Retinal pigment epithelial cell (primary cell): ENCODE measurements around the gene NFATC3.
"Not testable (repeated sequence)": the region's sequence is repeated elsewhere in the genome, so short reads cannot be mapped to it uniquely, and the experiment has no call there.

ENCODE experiments used
- DNase-seq: peaks from one replicate; pipeline ENCODE4 v3.0.0-alpha.2; 2010; ENCODE audit warnings: low read depth
- H3K4me3 ChIP-seq: 2 replicates; pipeline ENCODE4 v1.5.1; 2011; ENCODE audit warnings: mild to moderate bottlenecking, low read length, control low read depth, moderate library complexity
- TF ChIP-seq, protein P1 (sequence below): conservative IDR thresholded peaks from 2 replicates; pipeline ENCODE4 v1.5.1; 2011; ENCODE audit warnings: low read depth, low read length, control low read depth, inconsistent platforms

The NFATC3 gene

DNA sequence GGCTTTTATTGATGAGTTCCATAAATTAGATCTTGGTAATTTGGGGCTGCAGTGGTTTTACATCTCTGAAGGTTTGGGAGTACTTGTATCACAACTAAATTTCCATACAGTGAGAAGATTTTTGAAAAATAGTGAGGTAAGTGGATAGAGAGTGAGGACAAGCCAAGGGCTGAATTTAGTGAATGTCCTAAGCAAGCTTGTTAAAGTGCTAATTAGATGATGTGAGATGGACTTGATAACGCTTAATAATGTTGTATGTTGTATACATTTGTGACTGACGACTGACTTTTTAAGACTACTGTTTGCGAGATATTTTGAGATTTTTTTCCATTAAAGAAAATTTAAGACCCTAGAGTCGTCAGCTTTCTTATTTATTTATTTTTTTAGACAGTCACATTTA is 3.9 kb downstream of the NFATC3 start:
- DNase-seq = no peak
- TF ChIP-seq, protein P1, sequence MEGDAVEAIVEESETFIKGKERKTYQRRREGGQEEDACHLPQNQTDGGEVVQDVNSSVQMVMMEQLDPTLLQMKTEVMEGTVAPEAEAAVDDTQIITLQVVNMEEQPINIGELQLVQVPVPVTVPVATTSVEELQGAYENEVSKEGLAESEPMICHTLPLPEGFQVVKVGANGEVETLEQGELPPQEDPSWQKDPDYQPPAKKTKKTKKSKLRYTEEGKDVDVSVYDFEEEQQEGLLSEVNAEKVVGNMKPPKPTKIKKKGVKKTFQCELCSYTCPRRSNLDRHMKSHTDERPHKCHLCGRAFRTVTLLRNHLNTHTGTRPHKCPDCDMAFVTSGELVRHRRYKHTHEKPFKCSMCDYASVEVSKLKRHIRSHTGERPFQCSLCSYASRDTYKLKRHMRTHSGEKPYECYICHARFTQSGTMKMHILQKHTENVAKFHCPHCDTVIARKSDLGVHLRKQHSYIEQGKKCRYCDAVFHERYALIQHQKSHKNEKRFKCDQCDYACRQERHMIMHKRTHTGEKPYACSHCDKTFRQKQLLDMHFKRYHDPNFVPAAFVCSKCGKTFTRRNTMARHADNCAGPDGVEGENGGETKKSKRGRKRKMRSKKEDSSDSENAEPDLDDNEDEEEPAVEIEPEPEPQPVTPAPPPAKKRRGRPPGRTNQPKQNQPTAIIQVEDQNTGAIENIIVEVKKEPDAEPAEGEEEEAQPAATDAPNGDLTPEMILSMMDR = no peak
- H3K4me3 ChIP-seq = no peak overlapping the region

DNA sequence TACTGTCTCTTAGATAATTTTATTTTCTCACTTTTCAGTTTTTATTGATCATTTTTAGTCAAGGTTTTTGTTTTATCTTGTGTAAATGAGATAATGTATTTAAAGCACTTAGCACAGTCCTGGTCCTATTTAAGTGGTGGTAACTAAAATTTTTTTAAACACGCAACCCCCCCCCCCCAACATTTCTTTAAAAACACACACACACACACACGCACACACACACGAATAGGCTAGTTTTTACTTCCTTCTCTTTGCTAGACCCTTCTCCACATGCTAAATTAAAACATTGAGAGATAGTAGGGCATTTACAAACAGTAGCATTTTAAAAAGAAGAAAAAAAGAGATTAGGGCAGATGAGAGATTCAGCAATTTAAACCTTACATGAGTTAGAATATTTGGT is 5.0 kb downstream of the NFATC3 start:
- DNase-seq = no peak
- TF ChIP-seq, protein P1 = no peak
- no peak overlapping the region for H3K4me3 ChIP-seq

DNA sequence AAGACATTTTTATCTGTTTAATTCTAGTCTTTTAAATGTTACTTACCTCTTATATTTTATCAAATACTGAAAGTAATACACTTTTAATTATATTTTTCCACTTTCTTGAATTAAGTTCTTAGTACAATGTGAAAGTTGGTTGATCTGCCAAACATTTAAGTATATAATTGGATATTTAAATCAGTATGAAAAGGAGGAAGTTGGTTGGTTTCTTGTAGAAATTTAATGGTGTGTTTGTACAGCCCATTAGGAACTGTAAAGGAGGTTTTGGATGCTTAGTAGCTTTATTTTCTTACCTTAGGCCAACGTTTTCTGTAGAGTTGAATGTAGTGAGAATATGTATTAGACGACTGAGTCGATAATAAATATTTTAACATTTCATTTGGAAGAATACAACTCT is 5.4 kb downstream of the NFATC3 start:
- no peak overlapping the region for H3K4me3 ChIP-seq
- no peak for DNase-seq
- TF ChIP-seq, protein P1 = no peak

DNA sequence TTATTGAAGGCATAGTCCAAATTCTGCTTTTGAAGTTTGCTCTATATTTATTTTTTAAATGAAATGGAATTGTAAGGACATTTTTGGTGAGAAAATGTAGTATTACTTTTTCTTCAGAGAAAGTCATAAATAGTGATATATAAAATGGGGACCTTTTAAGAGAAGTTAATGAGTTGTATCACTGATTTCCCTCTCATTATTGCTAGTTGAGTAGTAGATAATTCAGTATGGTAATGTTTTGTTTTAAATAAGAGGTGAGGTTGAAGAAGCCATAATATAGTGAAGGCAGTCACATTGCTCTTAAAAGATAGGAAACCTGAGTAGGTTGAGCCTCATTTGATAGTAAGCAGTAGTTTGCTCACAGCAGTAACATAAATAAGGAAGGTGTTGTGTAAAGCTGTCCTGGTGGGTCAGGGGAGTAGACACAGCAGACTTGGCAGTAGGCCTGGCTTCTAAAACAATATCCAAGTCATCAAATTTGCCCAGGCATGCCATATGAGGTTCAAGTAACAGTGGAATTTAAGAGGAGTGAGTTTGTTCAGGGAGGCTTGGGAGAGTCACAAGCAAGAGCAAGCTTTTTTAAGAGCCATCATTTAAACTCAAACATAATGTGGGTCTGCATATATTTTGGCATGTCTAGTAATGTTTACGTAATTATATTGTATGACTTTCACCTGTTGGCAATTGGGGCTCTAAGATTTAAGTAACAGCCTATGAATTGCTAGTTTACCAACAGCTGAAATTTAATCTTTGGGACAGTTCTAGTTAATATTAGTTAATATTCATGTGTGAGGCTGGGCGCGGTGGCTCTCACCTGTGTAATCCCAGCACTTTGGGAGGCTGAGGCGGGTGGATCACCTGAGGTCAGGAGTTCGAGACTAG is 6.5 kb downstream of the NFATC3 start:
- peak; percentile 49 for DNase-seq
- TF ChIP-seq, protein P1 = no peak
- no peak overlapping the region for H3K4me3 ChIP-seq

DNA sequence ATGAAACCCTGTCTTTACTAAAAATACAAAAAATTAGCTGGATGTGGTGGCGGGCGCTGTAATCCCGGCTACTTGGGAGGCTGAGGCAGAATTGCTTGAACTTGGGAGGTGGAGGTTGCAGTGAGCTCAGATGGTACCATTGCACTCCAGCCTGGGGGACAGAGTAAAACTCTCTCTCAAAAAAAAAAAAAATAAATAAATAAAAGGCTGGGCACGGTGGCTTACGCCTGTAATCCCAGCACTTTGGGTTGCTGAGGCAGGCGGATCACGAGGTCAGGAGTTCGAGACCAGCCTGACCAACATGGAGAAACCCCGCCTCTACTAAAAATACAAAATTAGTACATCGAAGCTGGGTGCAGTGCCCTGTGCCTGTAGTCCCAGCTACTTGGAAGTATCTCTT is 7.1 kb downstream of the NFATC3 start:
- not testable (repeated sequence) for DNase-seq, H3K4me3 ChIP-seq

DNA sequence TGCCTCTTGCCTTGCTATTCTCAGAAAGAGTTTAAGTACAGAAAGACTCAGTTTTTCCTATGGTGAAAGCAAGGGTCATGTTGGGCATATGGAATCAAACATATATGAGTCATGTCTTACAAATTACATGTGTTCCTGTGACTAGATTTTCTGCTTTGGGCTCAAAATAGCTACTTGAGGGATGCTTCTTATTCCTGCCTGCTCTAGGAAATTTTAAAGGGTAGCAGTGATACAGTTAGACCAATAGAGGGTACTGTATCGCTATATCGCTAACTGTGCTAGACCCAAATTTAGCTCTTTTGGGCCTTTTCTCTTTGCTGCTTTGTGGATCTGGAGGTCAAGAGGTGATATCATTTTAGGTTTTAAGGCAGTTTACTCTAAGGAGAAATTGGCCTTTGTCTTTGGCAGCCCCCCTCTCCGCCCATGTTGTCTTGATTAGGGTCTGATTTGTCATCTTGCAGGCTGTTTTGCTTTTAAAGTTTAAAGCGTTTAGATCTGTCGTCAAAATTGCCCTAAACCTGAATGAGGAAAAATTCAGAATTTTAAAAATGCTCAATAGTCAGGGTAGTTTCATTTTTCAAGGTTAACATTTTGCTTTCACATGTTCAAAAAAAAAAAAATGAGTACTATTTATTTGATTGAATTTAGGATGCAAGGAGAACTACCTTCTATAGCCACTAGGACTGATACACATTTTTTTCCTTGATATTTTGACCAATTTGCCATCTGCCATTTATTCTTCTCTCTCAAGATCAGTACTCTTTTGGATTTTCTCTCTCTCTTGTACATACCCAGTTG is 8.8 kb downstream of the NFATC3 start:
- H3K4me3 ChIP-seq = no peak overlapping the region
- DNase-seq = no peak
- TF ChIP-seq, protein P1 = peak; percentile 52

DNA sequence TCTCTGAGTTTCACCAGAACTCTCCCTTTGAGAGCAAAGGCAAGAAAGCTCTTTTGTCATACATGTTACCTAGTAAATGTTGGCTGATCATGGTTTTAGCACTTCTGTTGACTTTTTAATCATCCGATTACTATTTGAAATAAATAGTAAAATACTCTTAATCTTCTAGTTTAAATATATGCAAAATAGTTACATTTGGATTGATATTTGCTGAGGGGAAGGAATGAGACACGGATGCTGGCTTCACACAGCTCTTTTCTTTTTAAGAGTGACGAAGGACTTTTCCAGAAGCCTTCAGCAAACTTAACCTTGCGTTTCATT is 9.4 kb downstream of the NFATC3 start:
- TF ChIP-seq, protein P1 = no peak
- DNase-seq = no peak
- no peak overlapping the region for H3K4me3 ChIP-seq
